PC-9 (cell line): ENCODE data around the gene TMEM119. TPM values are rescaled to one million over a fixed set of nuclear protein-coding genes. Genes with fewer than 3 reads are reported as not detected.
"Not testable (repeated sequence)": the region's sequence is repeated elsewhere in the genome, so short reads cannot be mapped to it uniquely, and the experiment has no call there.

Source experiments
- BruUV-seq: library from RNA; stranded (reverse); fragments of 400-500 nt; replicated peaks from 2 replicates; lab custom pipeline; 2021; lab: Mats Ljungman, UMichigan
- CTCF ChIA-PET: fragments of 300-600 bp; sonication (Branson Sonifier 250); formaldehyde crosslinking; loops from one replicate; lab custom pipeline; 2022; ENCODE audit warnings: antibody characterized with exemption; lab: Charles Lee
- POLR2A ChIA-PET: fragments of 300-600 bp; sonication (Branson Sonifier 250); formaldehyde crosslinking; loops from one replicate; lab custom pipeline; 2022; ENCODE audit warnings: antibody characterized with exemption; ENCODE audit not compliant: unreplicated experiment; lab: Charles Lee
- DNase-seq, 2 experiments: peaks; one replicate each; pipeline versions ENCODE4 v3.0.0 to v3.0.0-alpha.2; 2015 to 2022; ENCODE audit warnings: mixed read lengths in 1 of 2
- H2AFZ ChIP-seq: fragments of 200-600 bp; sonication (generic); 2 replicates; pipeline ENCODE4 v1.8.1; 2017; ENCODE audit warnings: antibody characterized with exemption
- H3F3A ChIP-seq: fragments of 200-600 bp; sonication (generic); 2 replicates; pipeline ENCODE4 v1.8.1; 2017; ENCODE audit warnings: antibody characterized with exemption, mild to moderate bottlenecking, low read depth; ENCODE audit not compliant: insufficient read depth
- H3K27ac ChIP-seq: fragments of 200-600 bp; sonication (generic); 2 replicates; pipeline ENCODE4 v1.6.1; 2016; ENCODE audit warnings: mixed run types
- H3K27me3 ChIP-seq: fragments of 200-600 bp; sonication (generic); 2 replicates; pipeline ENCODE4 v1.6.1; 2016; ENCODE audit warnings: low read depth, mixed run types; ENCODE audit not compliant: insufficient read depth
- H3K36me3 ChIP-seq: fragments of 200-600 bp; sonication (generic); 2 replicates; pipeline ENCODE4 v1.6.1; 2016; ENCODE audit warnings: low read depth, mixed run types
- H3K4me1 ChIP-seq: fragments of 200-600 bp; sonication (generic); replicated peaks from 2 replicates; pipeline ENCODE4 v1.6.1; 2016; ENCODE audit warnings: mixed run types; ENCODE audit not compliant: insufficient read depth
- H3K4me2 ChIP-seq: fragments of 200-600 bp; sonication (generic); 2 replicates; pipeline ENCODE4 v1.6.1; 2017; ENCODE audit warnings: mixed run types
- H3K4me3 ChIP-seq: fragments of 200-600 bp; sonication (generic); 2 replicates; pipeline ENCODE4 v1.6.1; 2016; ENCODE audit warnings: mixed run types
- H3K79me2 ChIP-seq: fragments of 200-600 bp; sonication (generic); 2 replicates; pipeline ENCODE4 v1.6.1; 2017; ENCODE audit warnings: low read depth, mixed run types
- H3K9me2 ChIP-seq: fragments of 200-600 bp; sonication (generic); 2 replicates; pipeline ENCODE4 v1.8.1; 2017; ENCODE audit warnings: mild to moderate bottlenecking; ENCODE audit not compliant: insufficient read depth
- H3K9me3 ChIP-seq: fragments of 200-600 bp; sonication (generic); 2 replicates; pipeline ENCODE4 v1.8.1; 2016; ENCODE audit warnings: low read depth; ENCODE audit not compliant: insufficient read depth
- H4K20me1 ChIP-seq: fragments of 200-600 bp; sonication (generic); 2 replicates; pipeline ENCODE4 v1.8.1; 2017; ENCODE audit not compliant: insufficient read depth
- EZH2 ChIP-seq: fragments of 200-600 bp; sonication (generic); IDR thresholded peaks from 2 replicates; pipeline ENCODE4 v1.8.0; 2017; ENCODE audit warnings: antibody characterized with exemption, low read depth
- intact Hi-C: fragments of 100-400 bp; cut with micrococcal nuclease; formaldehyde crosslinking; loops from one replicate; pipeline ENCODE4 v1.10.0; 2022; ENCODE audit not compliant: unreplicated experiment
- total RNA-seq: library from RNA; stranded (reverse); gene quantifications from 2 replicates; pipeline ENCODE4 v1.2.3, GENCODE V29; 2021
- TF ChIP-seq, protein P1 (sequence below): fragments of 200-600 bp; sonication (generic); conservative IDR thresholded peaks from 2 replicates; pipeline ENCODE4 v1.6.1; 2017; ENCODE audit warnings: mixed run types, antibody characterized with exemption, mild to moderate bottlenecking, moderate library complexity

TMEM119 gene
- total RNA-seq, 1 experiment from 2014 or later, result not detected

DNA sequence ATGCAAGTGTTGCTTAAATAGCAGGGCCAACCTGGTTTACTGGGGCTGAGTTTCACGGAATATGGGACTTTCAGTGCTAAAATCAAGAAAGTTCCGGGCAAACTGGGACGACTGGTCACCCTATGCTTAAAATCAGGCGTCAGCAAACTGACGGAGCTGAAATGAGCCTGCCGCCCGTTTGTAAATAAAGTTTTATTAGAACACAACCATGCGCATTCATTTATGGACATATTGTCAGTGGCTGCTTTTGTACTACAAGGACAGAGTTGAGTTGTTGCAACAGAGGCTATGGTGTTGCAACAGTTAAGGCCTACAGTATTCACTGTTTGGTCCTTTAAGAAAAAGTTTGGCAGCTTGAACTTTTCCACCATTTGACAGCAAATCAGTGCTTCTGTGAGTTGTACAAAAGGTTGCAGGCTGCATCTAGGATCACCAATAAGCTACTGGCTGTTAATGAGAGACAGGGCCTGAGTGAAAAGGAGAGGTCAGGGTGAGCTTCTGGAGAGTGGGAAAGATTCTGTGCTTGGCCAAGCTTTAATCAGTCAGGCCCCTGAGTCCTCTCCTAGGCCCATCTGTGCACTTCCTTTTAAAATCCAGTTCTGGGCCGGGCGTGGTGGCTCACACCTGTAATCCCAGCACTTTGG is 22.5 kb upstream of the TMEM119 start:
- Histone ChIP-seq H3K9me2 (no peaks in the 10 kb centered on the region), H3K79me2 (no peaks in the 10 kb centered on the region), H2AFZ (0 out of 2 replicates have a peak overlapping the region, but pooled peaks have one; percentile 25), H3K27me3 (no peaks in the 10 kb centered on the region), H3K4me3 (no peak overlapping the region), H4K20me1 (no peaks in the 10 kb centered on the region), H3K36me3 (no peaks in the 10 kb centered on the region), H3K4me2 (peak overlapping the region; percentile 51), H3K9me3 (no peaks in the 10 kb centered on the region), H3K27ac (no peak overlapping the region), H3F3A (peaks cover 10% of the 10 kb centered on the region; the same call in 1 of the 2 replicates), H3K4me1 (peaks cover 16% of the 10 kb centered on the region)
- no TSS peak for BruUV-seq
- POLR2A ChIA-PET, result no interaction called here
- CTCF ChIA-PET, result no interaction called here
- DNase-seq, result peak in 1 of 2 experiments; percentile 57
- no peak for TF ChIP-seq EZH2
- TF ChIP-seq, protein P1, sequence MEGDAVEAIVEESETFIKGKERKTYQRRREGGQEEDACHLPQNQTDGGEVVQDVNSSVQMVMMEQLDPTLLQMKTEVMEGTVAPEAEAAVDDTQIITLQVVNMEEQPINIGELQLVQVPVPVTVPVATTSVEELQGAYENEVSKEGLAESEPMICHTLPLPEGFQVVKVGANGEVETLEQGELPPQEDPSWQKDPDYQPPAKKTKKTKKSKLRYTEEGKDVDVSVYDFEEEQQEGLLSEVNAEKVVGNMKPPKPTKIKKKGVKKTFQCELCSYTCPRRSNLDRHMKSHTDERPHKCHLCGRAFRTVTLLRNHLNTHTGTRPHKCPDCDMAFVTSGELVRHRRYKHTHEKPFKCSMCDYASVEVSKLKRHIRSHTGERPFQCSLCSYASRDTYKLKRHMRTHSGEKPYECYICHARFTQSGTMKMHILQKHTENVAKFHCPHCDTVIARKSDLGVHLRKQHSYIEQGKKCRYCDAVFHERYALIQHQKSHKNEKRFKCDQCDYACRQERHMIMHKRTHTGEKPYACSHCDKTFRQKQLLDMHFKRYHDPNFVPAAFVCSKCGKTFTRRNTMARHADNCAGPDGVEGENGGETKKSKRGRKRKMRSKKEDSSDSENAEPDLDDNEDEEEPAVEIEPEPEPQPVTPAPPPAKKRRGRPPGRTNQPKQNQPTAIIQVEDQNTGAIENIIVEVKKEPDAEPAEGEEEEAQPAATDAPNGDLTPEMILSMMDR, result no peak
- intact Hi-C loops, result no loop called here

DNA sequence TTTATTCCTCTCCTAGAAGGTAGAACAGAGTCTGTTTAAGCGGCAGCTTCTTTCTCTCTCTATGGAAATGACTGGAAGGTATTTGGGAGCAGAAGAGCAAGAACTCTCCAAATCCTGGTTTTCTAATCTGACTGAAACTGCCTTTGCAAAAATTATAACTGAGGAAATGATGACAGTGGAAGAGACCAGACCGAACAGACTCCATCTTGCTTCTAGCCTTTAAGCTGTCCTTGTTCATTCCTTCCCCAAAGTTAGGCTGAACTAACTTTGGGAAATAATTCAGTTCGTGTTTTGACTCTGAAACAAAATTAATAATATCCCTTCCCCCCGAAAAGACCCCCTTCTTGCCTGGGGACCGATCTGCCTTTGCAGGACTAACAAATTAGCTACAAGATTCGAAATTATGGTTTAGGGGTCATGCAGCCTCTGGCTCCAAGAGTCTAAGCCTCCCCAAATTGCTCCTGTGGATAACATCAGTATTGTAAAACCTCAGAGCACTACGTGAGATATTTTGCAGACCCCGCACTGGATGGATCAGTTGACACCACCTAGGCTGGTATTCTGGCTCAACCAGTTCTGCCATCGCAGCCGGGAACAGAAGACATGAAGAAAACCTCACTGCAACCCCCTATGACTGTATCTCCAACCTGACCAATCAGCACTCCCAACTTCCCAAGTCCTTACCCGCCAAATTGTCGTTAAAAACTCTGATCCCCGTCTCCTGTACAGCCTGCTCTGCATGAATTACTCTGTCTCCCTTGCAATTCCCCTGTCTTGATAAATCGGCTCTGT is 21.7 kb upstream of the TMEM119 start:
- no peaks in the 10 kb centered on the region for H3K27me3 ChIP-seq
- H3K9me3 ChIP-seq, result no peaks in the 10 kb centered on the region
- H3K4me1 ChIP-seq, result peaks cover 16% of the 10 kb centered on the region
- peak overlapping the region; percentile 51 for H3K4me2 ChIP-seq
- H3K9me2 ChIP-seq, result no peaks in the 10 kb centered on the region
- DNase-seq, result peak in 1 of 2 experiments; percentile 55
- no peaks in the 10 kb centered on the region for H3K79me2 ChIP-seq
- 0 out of 2 replicates have a peak overlapping the region, but pooled peaks have one; percentile 25 for H2AFZ ChIP-seq
- ChIA-PET POLR2A (interaction anchor here (0.6 kb wide), 1 partner anchor 918 kb away, joined by 8 read pairs; no protein-coding TSS in a partner anchor), CTCF (no interaction called here)
- H3K36me3 ChIP-seq, result no peaks in the 10 kb centered on the region
- TF ChIP-seq EZH2, result no peak
- TF ChIP-seq, protein P1, result no peak
- 0 out of 2 replicates have a peak, but pooled peaks cover 10% of the 10 kb centered on the region for H3F3A ChIP-seq
- H3K4me3 ChIP-seq, result no peak overlapping the region
- H3K27ac ChIP-seq, result no peak overlapping the region
- intact Hi-C loops, result loop anchor here (2.0 to 10.0 kb wide), 4 partner anchors 49 to 705 kb away; partner anchors contain the start of genes ALKBH2 and FICD
- H4K20me1 ChIP-seq, result no peaks in the 10 kb centered on the region
- BruUV-seq, result no TSS peak

DNA sequence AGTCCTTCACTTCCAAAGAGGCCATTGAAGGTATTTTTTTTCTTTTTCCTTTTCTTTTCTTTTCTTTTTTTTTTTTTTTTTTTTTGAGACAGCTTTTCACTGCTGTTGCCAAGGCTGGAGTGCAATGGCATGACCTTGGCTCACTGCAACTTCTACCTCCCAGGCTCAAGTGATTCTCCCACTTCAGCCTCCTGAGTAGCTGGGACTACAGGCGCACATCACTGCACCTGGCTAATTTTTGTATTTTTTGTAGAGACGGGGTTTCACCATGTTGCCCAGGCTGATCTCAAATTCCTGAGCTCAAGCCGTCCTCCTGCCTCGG is 21.0 kb upstream of the TMEM119 start:
- H3K27ac ChIP-seq, CTCF ChIA-PET, BruUV-seq, H3K27me3 ChIP-seq, H3K36me3 ChIP-seq, H3K9me2 ChIP-seq, H2AFZ ChIP-seq, H4K20me1 ChIP-seq, H3K4me2 ChIP-seq, H3K4me3 ChIP-seq, H3K9me3 ChIP-seq, DNase-seq, H3F3A ChIP-seq, H3K79me2 ChIP-seq: not testable (repeated sequence)
- intact Hi-C loops, result loop anchor here (1.0 to 10.0 kb wide), 5 partner anchors 48 to 704 kb away; partner anchors contain the start of genes ALKBH2 and FICD
- POLR2A ChIA-PET, result interaction anchor here (0.6 kb wide), 1 partner anchor 917 kb away, joined by 8 read pairs; no protein-coding TSS in a partner anchor
- peaks cover 16% of the 10 kb centered on the region for H3K4me1 ChIP-seq
